ENCODE results near the gene SPIN1. TPM values are rescaled to one million over a fixed set of nuclear protein-coding genes. Genes with fewer than 3 reads are reported as not detected.

Gene SPIN1
- total and polyA plus RNA-seq, 2 of the 8 experiments (the other 6 are each of a cell fraction or from before 2014, with no cell fraction given) = 69.9 to 139 TPM

DNA sequence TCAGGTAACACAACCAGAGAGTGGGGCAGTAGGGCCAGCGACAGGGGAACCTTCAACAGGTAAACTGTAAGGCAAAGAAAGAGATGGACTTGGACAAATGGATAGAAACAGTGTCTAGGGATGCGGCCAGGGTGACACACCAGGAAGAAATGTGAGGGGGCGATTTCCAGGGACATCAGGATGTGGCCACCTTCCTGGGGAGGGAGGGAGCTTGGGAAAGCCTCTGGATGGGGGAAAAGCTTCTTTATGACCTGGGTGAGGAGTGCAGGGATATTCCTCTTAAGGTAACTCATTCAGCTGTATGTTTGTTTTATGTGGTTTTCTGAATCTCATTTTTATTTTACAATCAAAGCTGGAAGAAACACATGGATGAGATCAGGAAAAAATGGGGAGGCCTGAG, 134.8 kb downstream of the SPIN1 start:
- Histone ChIP-seq H2BK5ac (ENCODE audit: low read depth, low read length) (no peak overlapping the region), H4K5ac (ENCODE audit: insufficient read length, low read depth, low read length) (no peak overlapping the region), H4K20me1 (replicated peaks in 1 of 2; ENCODE audit: control insufficient read depth in 1 of 2, insufficient read depth in 2 of 2, low read length in 2 of 2) (no peaks in the 10 kb centered on the region), H2AK5ac (ENCODE audit: low read depth, low read length) (no peak overlapping the region), H2BK15ac (ENCODE audit: low read length) (no peak overlapping the region), H3K9ac (replicated peaks in 1 of 4; ENCODE audit: extremely low read depth in 1 of 4, low read depth in 3 of 4, low read length in 3 of 4) (no peak overlapping the region), H3K36me3 (ENCODE audit: control insufficient read depth in 2 of 4, insufficient read depth in 4 of 4, low read length in 3 of 4) (no peaks in the 10 kb centered on the region), H3K14ac (ENCODE audit: insufficient read length) (no peak overlapping the region), H4K8ac (ENCODE audit: extremely low read depth, insufficient read depth, low read length) (no peak overlapping the region), H2BK12ac (ENCODE audit: low read depth, low read length) (no peak overlapping the region), H3K23ac (ENCODE audit: insufficient read length) (no peak overlapping the region), H2AFZ (ENCODE audit: low read length) (no peak overlapping the region), H3K18ac (ENCODE audit: extremely low read depth, low read length) (no peak overlapping the region), H2BK120ac (replicated peaks; ENCODE audit: low read depth, low read length) (no peak overlapping the region), H3K4me2 (ENCODE audit: insufficient read depth in 1 of 2, low read depth in 2 of 2, low read length in 2 of 2) (no peak overlapping the region), H3K79me2 (ENCODE audit: control insufficient read depth in 1 of 2, insufficient read depth in 2 of 2, low read length in 2 of 2) (no peaks in the 10 kb centered on the region), H4K91ac (replicated peaks; ENCODE audit: insufficient read length, low read length) (no peak overlapping the region), H3K27me3 (replicated peaks in 1 of 4; ENCODE audit: control insufficient read depth in 3 of 4, extremely low read depth in 1 of 4, insufficient read depth in 3 of 4, low read length in 3 of 4) (no peaks in the 10 kb centered on the region), H3K4me3 (ENCODE audit: extremely low read depth in 1 of 4, insufficient read depth in 2 of 4, low read depth in 3 of 4, low read length in 4 of 4) (no peak overlapping the region), H3K9me3 (ENCODE audit: insufficient read depth in 2 of 2, low read depth in 1 of 2, low read length in 1 of 2) (no peaks in the 10 kb centered on the region), H3K23me2 (ENCODE audit: low read depth, low read length) (no peaks in the 10 kb centered on the region), H3K4me1 (replicated peaks in 1 of 4; ENCODE audit: control insufficient read depth in 3 of 4, insufficient read depth in 4 of 4, low read length in 3 of 4) (peaks cover 0 to 9% (median 5%) of the 10 kb centered on the region in 4 experiments; a peak in 5 of 7 replicates), H2BK20ac (ENCODE audit: low read length) (no peak overlapping the region), H3K27ac (ENCODE audit: low read depth, low read length) (no peak overlapping the region), H3K79me1 (ENCODE audit: low read depth, low read length) (no peaks in the 10 kb centered on the region), H3K4ac (replicated peaks; ENCODE audit: insufficient read length, low read depth, low read length) (no peak overlapping the region), H3K56ac (replicated peaks; ENCODE audit: insufficient read length, low read depth, low read length) (no peak overlapping the region)
- 74% methylated on average over 3 of the region's 3 CpGs; no CpG with 5 or more reads in 1 of the 2 experiments for WGBS, 2 experiments (ENCODE audit: extremely low coverage in 1 of 2, insufficient coverage in 1 of 2, insufficient read length in 1 of 2, insufficient replicate concordance in 2 of 2, low coverage in 1 of 2, low lambda C conversion rate in 2 of 2, missing lambda C conversion rate in 1 of 2)
- no peak for DNase-seq (ENCODE audit: low read depth in 1 of 2, low spot score in 2 of 2)
- no peak for FAIRE-seq
- ChIA-PET POLR2A (ENCODE audit: partially characterized antibody) (no interaction called here), CTCF (ENCODE audit: partially characterized antibody) (interaction anchor here (0.7 kb wide), 1 partner anchor 28 kb away, joined by 3 read pairs; no protein-coding TSS in a partner anchor)
- TF ChIP-seq BRCA1 (IDR thresholded peaks at IDR 0.05; ENCODE audit: low read depth, low read length) = no peak
- TF ChIP-seq CTBP2 (IDR thresholded peaks at IDR 0.05; ENCODE audit: borderline replicate concordance, insufficient read depth, insufficient read length, low read length) = no peak
- no peak for TF ChIP-seq RAD21 (IDR thresholded peaks at IDR 0.05 in 1 of 2, conservative IDR thresholded peaks at IDR 0.05 in 1 of 2; ENCODE audit: low read depth in 2 of 2, low read length in 2 of 2)
- no peak for TF ChIP-seq SIX5 (IDR thresholded peaks at IDR 0.05; ENCODE audit: low read depth, low read length)
- TF ChIP-seq, protein P1, sequence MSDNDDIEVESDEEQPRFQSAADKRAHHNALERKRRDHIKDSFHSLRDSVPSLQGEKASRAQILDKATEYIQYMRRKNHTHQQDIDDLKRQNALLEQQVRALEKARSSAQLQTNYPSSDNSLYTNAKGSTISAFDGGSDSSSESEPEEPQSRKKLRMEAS (IDR thresholded peaks at IDR 0.05) = no peak
- no peak for TF ChIP-seq NANOG (IDR thresholded peaks at IDR 0.05; ENCODE audit: insufficient read depth, low read depth, low read length, poor library complexity, severe bottlenecking)
- TF ChIP-seq POU5F1 (IDR thresholded peaks at IDR 0.05; ENCODE audit: low read depth, low read length) = no peak
- TF ChIP-seq, protein P2, sequence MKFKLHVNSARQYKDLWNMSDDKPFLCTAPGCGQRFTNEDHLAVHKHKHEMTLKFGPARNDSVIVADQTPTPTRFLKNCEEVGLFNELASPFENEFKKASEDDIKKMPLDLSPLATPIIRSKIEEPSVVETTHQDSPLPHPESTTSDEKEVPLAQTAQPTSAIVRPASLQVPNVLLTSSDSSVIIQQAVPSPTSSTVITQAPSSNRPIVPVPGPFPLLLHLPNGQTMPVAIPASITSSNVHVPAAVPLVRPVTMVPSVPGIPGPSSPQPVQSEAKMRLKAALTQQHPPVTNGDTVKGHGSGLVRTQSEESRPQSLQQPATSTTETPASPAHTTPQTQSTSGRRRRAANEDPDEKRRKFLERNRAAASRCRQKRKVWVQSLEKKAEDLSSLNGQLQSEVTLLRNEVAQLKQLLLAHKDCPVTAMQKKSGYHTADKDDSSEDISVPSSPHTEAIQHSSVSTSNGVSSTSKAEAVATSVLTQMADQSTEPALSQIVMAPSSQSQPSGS (IDR thresholded peaks at IDR 0.05; ENCODE audit: low read length) = no peak
- no peak for TF ChIP-seq SIRT6 (IDR thresholded peaks at IDR 0.05; ENCODE audit: low read length)
- no peak for TF ChIP-seq TAF7 (optimal IDR thresholded peaks at IDR 0.05; ENCODE audit: borderline replicate concordance, low read depth, low read length)
- TF ChIP-seq, protein P3, sequence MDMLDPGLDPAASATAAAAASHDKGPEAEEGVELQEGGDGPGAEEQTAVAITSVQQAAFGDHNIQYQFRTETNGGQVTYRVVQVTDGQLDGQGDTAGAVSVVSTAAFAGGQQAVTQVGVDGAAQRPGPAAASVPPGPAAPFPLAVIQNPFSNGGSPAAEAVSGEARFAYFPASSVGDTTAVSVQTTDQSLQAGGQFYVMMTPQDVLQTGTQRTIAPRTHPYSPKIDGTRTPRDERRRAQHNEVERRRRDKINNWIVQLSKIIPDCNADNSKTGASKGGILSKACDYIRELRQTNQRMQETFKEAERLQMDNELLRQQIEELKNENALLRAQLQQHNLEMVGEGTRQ (IDR thresholded peaks at IDR 0.05; ENCODE audit: low read length) = no peak
